Stimulated activated CD8-positive, alpha-beta memory T cell treated with anti-CD3 and anti-CD28 coated beads, Interleukin-7, amount 100 ng/mL, for 4 hours (primary cell): ENCODE data around the gene SPINT2.
"Not testable (repeated sequence)": the region's sequence is repeated elsewhere in the genome, so short reads cannot be mapped to it uniquely, and the experiment has no call there.

ENCODE experiments used
- DNase-seq, 2 donors: peaks; one replicate each; pipeline ENCODE4 v3.0.0-alpha.2; 2020; ENCODE audit warnings: low read depth in 2 of 2

SPINT2 gene

GRCh38 chr19:38320969-38321339 is 56.6 kb downstream of the SPINT2 start:
- DNase-seq = no peak

GRCh38 chr19:38321646-38322196 is 57.3 kb downstream of the SPINT2 start:
- DNase-seq = no peak

DNA sequence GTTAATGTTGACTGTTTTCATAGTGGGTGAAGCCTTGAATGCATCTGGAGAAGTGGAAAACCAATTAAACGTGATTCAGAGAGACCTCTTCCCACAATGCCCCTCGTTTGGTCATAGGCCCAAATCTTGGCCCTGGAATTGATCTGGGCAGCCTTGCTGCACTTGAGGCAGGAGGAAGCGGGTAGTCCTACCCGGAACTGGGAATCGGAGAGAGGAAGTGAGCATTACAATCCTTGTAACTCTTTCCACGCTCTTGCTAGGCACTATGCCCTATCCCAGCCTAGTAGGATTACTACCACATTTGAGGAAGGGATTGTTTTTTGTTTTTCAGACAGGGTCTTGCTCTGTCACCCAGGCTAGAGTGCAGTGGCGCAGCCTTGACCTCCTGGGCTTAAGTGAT is 58.9 kb downstream of the SPINT2 start:
- DNase-seq = no peak

DNA sequence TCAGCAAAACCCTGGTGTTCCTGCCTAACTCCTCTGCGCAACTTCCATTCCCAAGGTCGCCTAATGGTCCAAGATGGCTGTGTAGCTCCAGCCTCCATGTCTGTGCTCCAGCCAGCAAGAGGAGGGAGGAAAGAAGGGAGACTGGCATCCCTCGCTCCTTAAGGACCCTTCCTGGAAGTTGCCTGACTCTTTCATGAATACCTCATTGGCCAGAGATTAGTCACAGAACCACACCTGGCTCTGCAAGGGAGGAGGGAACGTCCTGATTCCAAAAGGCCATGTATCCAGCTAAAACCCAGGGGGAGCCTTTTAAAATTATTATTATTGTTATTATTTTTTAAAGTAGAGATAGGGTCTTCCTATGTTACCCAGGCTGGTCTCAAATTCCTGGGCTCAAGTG is 60.1 kb downstream of the SPINT2 start:
- DNase-seq = no peak

- no peak for DNase-seq
Measured at GRCh38 chr19:38326591-38326990, 62.2 kb downstream of the SPINT2 start.

- DNase-seq = no peak
Measured at GRCh38 chr19:38329651-38330050, 65.3 kb downstream of the SPINT2 start.

GRCh38 chr19:38331728-38332127 is 67.4 kb downstream of the SPINT2 start:
- no peak for DNase-seq

GRCh38 chr19:38333245-38333644 is 68.9 kb downstream of the SPINT2 start:
- no peak for DNase-seq

GRCh38 chr19:38335949-38336637 is 71.7 kb downstream of the SPINT2 start:
- peak; percentile 91 for DNase-seq

DNA sequence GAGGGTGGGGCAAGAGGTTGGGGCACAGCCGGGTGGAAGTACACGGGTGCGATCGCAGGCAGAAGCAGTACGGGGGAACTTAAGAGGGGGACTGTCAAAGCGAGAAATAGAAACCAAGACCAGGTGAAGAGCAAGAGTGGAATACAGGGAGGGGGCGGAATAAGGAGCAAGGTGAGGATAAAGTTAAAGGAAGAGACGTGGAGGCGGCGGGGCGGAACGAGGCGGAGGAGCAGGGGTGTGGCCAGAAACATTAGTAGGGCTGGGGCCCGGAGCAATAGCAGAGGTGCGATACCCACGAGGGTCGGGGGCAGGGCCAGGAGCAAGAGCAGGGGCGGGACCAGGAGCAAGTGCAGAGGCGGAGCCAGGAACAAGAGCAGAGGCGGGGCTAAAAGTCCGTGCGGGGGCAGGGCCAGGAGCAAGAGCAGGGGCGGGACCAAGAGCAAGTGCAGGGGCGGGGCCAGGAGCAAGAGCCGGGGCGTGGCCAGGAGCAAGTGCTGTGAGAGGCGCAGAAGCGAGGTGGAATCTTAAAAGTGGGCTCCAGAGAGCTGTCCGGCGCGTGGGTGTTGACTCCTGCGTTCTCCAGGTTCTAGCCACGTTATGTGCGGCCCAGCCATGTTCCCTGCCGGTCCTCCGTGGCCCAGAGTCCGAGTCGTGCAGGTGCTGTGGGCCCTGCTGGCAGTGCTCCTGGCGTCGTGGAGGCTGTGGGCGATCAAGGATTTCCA is 72.4 kb downstream of the SPINT2 start:
- peak; percentile 90 to 93 for DNase-seq

GRCh38 chr19:38337360-38337653 is 72.9 kb downstream of the SPINT2 start:
- DNase-seq = no peak

GRCh38 chr19:38339011-38339410 is 74.6 kb downstream of the SPINT2 start:
- DNase-seq = not testable (repeated sequence)

GRCh38 chr19:38340927-38341326 is 76.6 kb downstream of the SPINT2 start:
- DNase-seq = no peak
